ENCODE measurements around the gene CCDC184. TPM values are rescaled to one million over a fixed set of nuclear protein-coding genes. Genes with fewer than 3 reads are reported as not detected.

Gene CCDC184
- total RNA-seq, 1 donor from 2014 or later: 0.61 TPM

GRCh38 chr12:48175613-48176416, 7.6 kb upstream of the CCDC184 start:
- Histone ChIP-seq H3K4me3 (no peak overlapping the region), H3K27me3 (peaks cover 22% of the 10 kb centered on the region), H3K27ac (no peak overlapping the region), H3K4me1 (no peaks in the 10 kb centered on the region), H3K36me3 (no peaks in the 10 kb centered on the region), H3K9me3 (no peaks in the 10 kb centered on the region)
- DNase-seq (no peak), ATAC-seq (no peak)
- intact Hi-C loops (cut with DNase I): no loop called here
- TF ChIP-seq CTCF (IDR thresholded peaks at IDR 0.05): no peak

- TF ChIP-seq CTCF (IDR thresholded peaks at IDR 0.05): no peak
- DNase-seq (no peak), ATAC-seq (no peak)
- Histone ChIP-seq H3K27me3 (peaks cover 27% of the 10 kb centered on the region), H3K4me1 (no peaks in the 10 kb centered on the region), H3K9me3 (no peaks in the 10 kb centered on the region), H3K27ac (no peak overlapping the region), H3K4me3 (no peak overlapping the region), H3K36me3 (no peaks in the 10 kb centered on the region)
- intact Hi-C loops (cut with DNase I): no loop called here
Observed at GRCh38 chr12:48176417-48176751, 7.1 kb upstream of the CCDC184 start.

GRCh38 chr12:48177982-48178381, 5.5 kb upstream of the CCDC184 start:
- DNase-seq: no peak
- TF ChIP-seq CTCF (IDR thresholded peaks at IDR 0.05): no peak
- Histone ChIP-seq H3K4me1 (peaks cover 7% of the 10 kb centered on the region), H3K27ac (no peak overlapping the region), H3K36me3 (no peaks in the 10 kb centered on the region), H3K27me3 (peaks cover 43% of the 10 kb centered on the region), H3K9me3 (no peaks in the 10 kb centered on the region), H3K4me3 (no peak overlapping the region)
- no peak for ATAC-seq
- intact Hi-C loops (cut with DNase I): no loop called here

- Histone ChIP-seq H3K36me3 (no peaks in the 10 kb centered on the region), H3K9me3 (no peaks in the 10 kb centered on the region), H3K4me3 (no peak overlapping the region), H3K4me1 (peaks cover 8% of the 10 kb centered on the region), H3K27me3 (peaks cover 52% of the 10 kb centered on the region), H3K27ac (no peak overlapping the region)
- no peak for TF ChIP-seq CTCF (IDR thresholded peaks at IDR 0.05)
- intact Hi-C loops (cut with DNase I): no loop called here
- ATAC-seq: no peak
- DNase-seq: no peak
Observed at GRCh38 chr12:48179466-48179865, 4.0 kb upstream of the CCDC184 start.

GRCh38 chr12:48180424-48180823, 3.0 kb upstream of the CCDC184 start:
- intact Hi-C loops (cut with DNase I): no loop called here
- H3K27ac ChIP-seq: no peak overlapping the region
- TF ChIP-seq CTCF (IDR thresholded peaks at IDR 0.05): no peak
- peaks cover 8% of the 10 kb centered on the region for H3K4me1 ChIP-seq
- H3K9me3 ChIP-seq: no peaks in the 10 kb centered on the region
- ATAC-seq (no peak), DNase-seq (no peak)
- no peaks in the 10 kb centered on the region for H3K36me3 ChIP-seq
- no peak overlapping the region for H3K4me3 ChIP-seq
- peaks cover 62% of the 10 kb centered on the region for H3K27me3 ChIP-seq
